IPS-NIHi11 (cell line): ENCODE measurements around the gene TSACC.

Experiments used
- DNase-seq: peaks from one replicate; pipeline ENCODE4 v3.0.0; 2012; ENCODE audit warnings: mixed read lengths, low spot score

The TSACC gene

GRCh38 chr1:156394082-156394481 is 55.8 kb downstream of the TSACC start:
- no peak for DNase-seq

GRCh38 chr1:156394835-156395461 is 56.6 kb downstream of the TSACC start:
- DNase-seq: no peak
